OCI-LY3 (cell line): ENCODE data around the gene DNAJC2.

Experiments used
- H2AFZ ChIP-seq: fragments of 200-600, 300-600 bp; shearing (Covaris generic); 2 replicates; pipeline ENCODE4 v1.6.0; 2014; ENCODE audit warnings: antibody characterized with exemption, low read depth, low read length
- H3K27ac ChIP-seq: fragments of 200-600, 300-600 bp; sonication (generic); 2 replicates; pipeline ENCODE4 v1.5.1; 2014; ENCODE audit warnings: mild to moderate bottlenecking, low read length, moderate library complexity, mixed read lengths
- H3K27me3 ChIP-seq: fragments of 200-600, 300-600 bp; sonication (generic); 2 replicates; pipeline ENCODE4 v1.6.1; 2014; ENCODE audit warnings: low read depth, low read length, mixed read lengths
- H3K36me3 ChIP-seq: fragments of 200-600, 300-600 bp; sonication (generic); replicated peaks from 2 replicates; pipeline ENCODE3; 2014; ENCODE audit warnings: low read depth, low read length, mixed read lengths
- H3K4me1 ChIP-seq: fragments of 300-600, 200-600 bp; sonication (generic); 2 replicates; pipeline ENCODE4 v1.6.1; 2014; ENCODE audit warnings: low read length, mixed read lengths
- H3K4me2 ChIP-seq: fragments of 200-600, 300-600 bp; sonication (generic); 2 replicates; pipeline ENCODE4 v1.6.1; 2014; ENCODE audit warnings: low read length, mixed read lengths
- H3K4me3 ChIP-seq: fragments of 300-600, 200-600 bp; sonication (generic); 2 replicates; pipeline ENCODE4 v1.5.1; 2014; ENCODE audit warnings: antibody characterized with exemption, mild to moderate bottlenecking, low read length, moderate library complexity
- H3K79me2 ChIP-seq: fragments of 300-600, 200-600 bp; shearing (Covaris generic); 2 replicates; pipeline ENCODE4 v1.6.1; 2014; ENCODE audit warnings: mild to moderate bottlenecking, low read length, mixed read lengths
- H3K9ac ChIP-seq: fragments of 300-600, 200-600 bp; shearing (Covaris generic); 2 replicates; pipeline ENCODE4 v1.6.0; 2014; ENCODE audit warnings: mild to moderate bottlenecking, low read length, moderate library complexity
- H3K9me3 ChIP-seq: fragments of 200-600, 300-600 bp; shearing (Covaris generic); 2 replicates; pipeline ENCODE4 v1.6.1; 2014; ENCODE audit warnings: low read length, mixed read lengths; ENCODE audit not compliant: insufficient read depth
- H4K20me1 ChIP-seq: fragments of 200-600, 300-600 bp; sonication (generic); 2 replicates; pipeline ENCODE4 v1.6.1; 2016; ENCODE audit warnings: low read length, mixed read lengths; ENCODE audit not compliant: insufficient read depth
- CTCF ChIP-seq: fragments of 200-600, 300-600 bp; sonication (generic); IDR thresholded peaks from 2 replicates; pipeline ENCODE4 v1.5.1; 2014; ENCODE audit warnings: antibody characterized with exemption, low read length, low read depth
- EZH2phosphoT487 ChIP-seq: fragments of 200-600 bp; shearing (Covaris generic); IDR thresholded peaks from 2 replicates; pipeline ENCODE4 v1.6.1; 2018; ENCODE audit warnings: antibody characterized with exemption, mixed run types, low read depth

DNAJC2 gene

GRCh38 chr7:103380395-103381191, 36.0 kb upstream of the DNAJC2 start:
- Histone ChIP-seq H3K4me1 (peaks cover 5% of the 10 kb centered on the region; the same call in 1 of the 2 replicates), H3K27ac (no peak overlapping the region), H4K20me1 (no peaks in the 10 kb centered on the region), H3K4me2 (no peak overlapping the region), H2AFZ (no peak overlapping the region), H3K27me3 (no peaks in the 10 kb centered on the region), H3K9ac (no peak overlapping the region), H3K9me3 (no peaks in the 10 kb centered on the region), H3K4me3 (no peak overlapping the region), H3K36me3 (no peaks in the 10 kb centered on the region), H3K79me2 (no peaks in the 10 kb centered on the region)
- TF ChIP-seq EZH2phosphoT487 (no peak), CTCF (no peak)

GRCh38 chr7:103379270-103379975, 34.9 kb upstream of the DNAJC2 start:
- H2AFZ ChIP-seq = no peak overlapping the region
- no peaks in the 10 kb centered on the region for H4K20me1 ChIP-seq
- no peaks in the 10 kb centered on the region for H3K79me2 ChIP-seq
- H3K4me3 ChIP-seq = no peak overlapping the region
- H3K9me3 ChIP-seq = no peaks in the 10 kb centered on the region
- peaks cover 5% of the 10 kb centered on the region; the same call in 1 of the 2 replicates for H3K4me1 ChIP-seq
- H3K9ac ChIP-seq = no peak overlapping the region
- H3K27me3 ChIP-seq = no peaks in the 10 kb centered on the region
- no peak overlapping the region for H3K27ac ChIP-seq
- TF ChIP-seq CTCF (no peak), EZH2phosphoT487 (no peak)
- peak overlapping the region; percentile 43 for H3K4me2 ChIP-seq
- H3K36me3 ChIP-seq = no peaks in the 10 kb centered on the region

- no peak overlapping the region for H3K27ac ChIP-seq
- H3K79me2 ChIP-seq = no peaks in the 10 kb centered on the region
- no peaks in the 10 kb centered on the region for H3K9me3 ChIP-seq
- peak overlapping the region; percentile 53; the same call in 1 of the 2 replicates for H2AFZ ChIP-seq
- H3K4me1 ChIP-seq = no peaks in the 10 kb centered on the region
- H3K9ac ChIP-seq = no peak overlapping the region
- no peaks in the 10 kb centered on the region for H3K27me3 ChIP-seq
- H3K4me2 ChIP-seq = no peak overlapping the region
- TF ChIP-seq CTCF (no peak), EZH2phosphoT487 (no peak)
- H3K4me3 ChIP-seq = no peak overlapping the region
- peaks cover 9% of the 10 kb centered on the region for H3K36me3 ChIP-seq
- no peaks in the 10 kb centered on the region for H4K20me1 ChIP-seq
Observed at GRCh38 chr7:103373866-103374643, 29.5 kb upstream of the DNAJC2 start.

- Histone ChIP-seq H3K9me3 (no peaks in the 10 kb centered on the region), H3K4me3 (no peak overlapping the region), H3K4me2 (no peak overlapping the region), H2AFZ (no peak overlapping the region), H3K79me2 (no peaks in the 10 kb centered on the region), H3K27me3 (no peaks in the 10 kb centered on the region), H3K36me3 (peaks cover 38% of the 10 kb centered on the region), H3K9ac (no peak overlapping the region), H3K4me1 (no peaks in the 10 kb centered on the region), H4K20me1 (no peaks in the 10 kb centered on the region), H3K27ac (no peak overlapping the region)
- TF ChIP-seq EZH2phosphoT487 (no peak), CTCF (no peak)
Observed at GRCh38 chr7:103369432-103369831, 24.9 kb upstream of the DNAJC2 start.
